GM18526 (cell line): ENCODE data around the gene RAP1GAP.

Source experiments
- POLR2A ChIP-seq: IDR thresholded peaks from 3 replicates; pipeline ENCODE4 v1.6.1; 2011; ENCODE audit not compliant: insufficient read length; ENCODE audit errors: extremely low read depth

Gene RAP1GAP

DNA sequence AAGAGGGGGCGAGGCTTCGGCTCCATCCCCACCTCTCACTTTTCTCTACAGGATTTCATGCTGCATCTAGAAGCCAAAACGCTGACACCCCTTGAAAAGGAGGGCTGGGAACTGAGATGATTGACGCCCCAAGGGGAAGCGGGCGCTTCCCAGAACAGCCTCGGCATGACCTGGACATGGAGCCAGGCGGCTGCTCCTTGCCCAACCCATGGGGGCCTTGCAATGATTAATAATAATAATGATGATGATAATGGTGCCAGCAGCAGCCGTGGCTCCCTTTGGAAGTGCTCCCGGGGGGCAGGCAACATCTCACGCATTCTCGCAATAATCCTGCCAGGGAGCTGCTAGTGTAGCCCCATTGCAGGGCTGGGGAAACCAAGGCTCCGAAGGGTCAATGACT is 78.2 kb downstream of the RAP1GAP start:
- no peak for TF ChIP-seq POLR2A

DNA sequence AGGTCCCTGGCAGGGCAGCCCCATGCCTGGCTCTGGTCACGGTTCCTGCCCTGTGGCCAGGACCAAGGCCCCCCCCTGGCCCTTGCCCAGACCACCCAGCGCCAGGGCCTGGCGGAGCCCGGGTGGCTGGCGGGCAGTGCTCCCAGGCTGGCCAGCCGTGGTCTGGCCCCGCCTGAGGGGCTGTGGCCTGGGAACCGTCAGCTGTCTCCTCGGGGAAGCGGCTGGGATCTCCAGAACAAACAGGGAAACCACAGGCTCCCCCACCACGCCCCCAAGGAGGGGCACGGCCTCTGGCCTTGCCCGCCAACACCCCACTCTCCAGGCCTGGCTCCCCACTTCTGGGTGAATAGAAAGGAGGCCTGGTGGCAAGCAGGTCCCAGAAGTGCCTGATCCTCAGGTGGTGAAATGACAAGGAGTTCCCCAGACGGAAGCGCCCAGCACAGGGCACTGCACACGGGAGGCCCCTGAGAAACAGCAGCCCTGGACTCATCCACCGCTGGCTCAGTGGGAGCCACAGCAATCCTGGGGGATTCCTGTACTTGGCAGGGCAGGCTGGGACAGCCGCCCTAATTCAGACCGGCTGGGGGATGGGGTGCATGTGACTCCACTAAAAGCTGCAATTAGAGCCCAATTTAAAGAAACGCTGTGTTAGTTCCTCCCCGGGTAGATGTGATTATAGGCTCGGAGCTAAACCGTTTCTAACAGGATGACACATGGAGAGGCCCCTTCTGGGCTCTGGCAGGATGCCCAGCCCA is 78.9 kb downstream of the RAP1GAP start:
- TF ChIP-seq POLR2A: no peak

DNA sequence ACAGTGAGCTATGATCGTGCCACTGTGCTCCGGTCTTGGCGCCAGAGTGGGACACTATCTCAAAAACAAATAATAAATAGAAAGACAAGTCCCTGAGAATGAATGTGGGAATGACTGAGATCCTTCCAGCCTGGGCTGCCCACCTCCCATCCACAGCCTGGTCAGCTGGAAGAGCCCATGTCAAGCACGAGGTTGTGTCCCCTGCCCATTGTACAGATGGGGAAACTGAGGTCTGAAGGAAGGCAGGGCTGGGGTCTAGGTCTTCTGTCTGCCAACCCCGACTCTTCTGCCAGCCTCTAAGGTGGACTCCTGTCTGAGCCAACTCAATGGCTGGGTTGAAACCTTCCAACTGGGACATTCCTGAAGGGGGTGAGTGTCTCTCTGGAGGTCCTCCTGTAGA is 79.5 kb downstream of the RAP1GAP start:
- no peak for TF ChIP-seq POLR2A

DNA sequence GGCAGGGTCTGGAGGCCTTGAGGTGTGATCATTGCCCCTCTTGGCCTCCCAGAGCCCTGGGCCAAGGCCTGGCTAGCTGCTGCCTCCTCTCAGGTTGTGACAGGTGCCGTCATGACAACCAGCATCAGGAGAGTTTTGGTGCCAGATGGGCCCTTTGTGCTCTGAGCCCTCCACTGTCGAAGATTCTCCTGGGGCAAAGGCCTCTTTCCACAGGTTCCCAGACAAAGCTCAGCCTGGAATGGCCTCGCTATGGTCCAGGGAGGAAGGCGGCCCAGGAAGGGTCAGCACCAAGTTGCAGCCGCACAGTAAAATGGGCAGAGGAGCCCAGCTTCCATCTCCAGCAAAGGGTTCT is 81.6 kb downstream of the RAP1GAP start:
- no peak for TF ChIP-seq POLR2A

DNA sequence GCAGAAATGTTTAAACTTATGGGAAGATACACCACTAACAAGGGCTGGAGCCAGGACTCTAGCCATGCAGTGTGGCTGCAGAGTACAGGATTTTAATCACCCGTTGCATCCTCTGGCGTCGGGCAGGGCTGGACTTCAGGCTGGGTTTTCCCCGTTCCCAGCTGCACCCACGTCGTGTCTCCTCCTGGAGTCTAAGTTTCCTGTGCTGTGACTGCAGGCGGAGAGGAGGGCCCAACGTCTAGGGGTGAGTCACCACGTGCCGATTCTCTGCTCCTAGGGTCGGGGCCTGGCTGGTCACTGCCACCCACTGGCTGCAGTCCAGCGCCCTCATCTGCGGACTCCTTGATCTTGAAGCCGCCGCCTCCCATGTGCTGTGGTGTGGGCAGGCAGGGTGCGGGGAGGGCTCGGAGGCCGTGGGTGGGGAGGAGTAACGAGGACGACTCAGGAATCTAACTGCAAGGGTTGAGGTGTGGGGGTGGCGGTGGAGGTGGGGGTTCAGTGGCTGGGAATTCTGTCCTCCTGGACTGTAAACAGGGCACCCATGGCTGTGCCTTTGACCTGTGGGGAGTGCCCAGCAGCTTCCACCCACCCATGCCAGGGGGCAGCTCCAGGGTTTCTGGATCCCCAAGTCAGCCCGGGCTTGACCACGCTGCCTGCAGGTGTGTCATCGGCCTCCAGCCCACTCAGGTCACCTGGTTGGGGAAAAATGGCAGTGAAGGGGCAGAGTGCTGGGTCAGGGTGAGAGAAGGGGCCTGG is 82.1 kb downstream of the RAP1GAP start:
- no peak for TF ChIP-seq POLR2A

DNA sequence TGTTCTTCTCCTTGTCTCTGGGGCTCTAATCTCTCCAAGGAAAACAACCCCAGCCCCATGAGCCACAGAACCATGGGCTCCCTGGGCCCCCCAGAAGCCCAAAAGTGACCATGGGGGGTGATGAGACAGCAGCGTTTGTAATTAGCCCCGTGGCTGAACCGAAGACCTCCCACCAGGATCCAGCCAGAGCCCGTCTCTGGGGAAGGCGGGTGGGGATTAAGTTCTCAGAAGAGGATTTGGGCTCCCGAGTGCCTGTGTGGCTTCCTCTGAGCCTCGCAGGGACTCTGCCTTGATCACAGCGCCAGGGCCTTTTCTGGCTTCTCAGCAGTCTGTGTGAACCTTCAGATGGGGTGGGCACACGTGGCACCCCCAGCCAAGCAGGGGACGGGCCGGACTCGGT is 82.9 kb downstream of the RAP1GAP start:
- TF ChIP-seq POLR2A: no peak

DNA sequence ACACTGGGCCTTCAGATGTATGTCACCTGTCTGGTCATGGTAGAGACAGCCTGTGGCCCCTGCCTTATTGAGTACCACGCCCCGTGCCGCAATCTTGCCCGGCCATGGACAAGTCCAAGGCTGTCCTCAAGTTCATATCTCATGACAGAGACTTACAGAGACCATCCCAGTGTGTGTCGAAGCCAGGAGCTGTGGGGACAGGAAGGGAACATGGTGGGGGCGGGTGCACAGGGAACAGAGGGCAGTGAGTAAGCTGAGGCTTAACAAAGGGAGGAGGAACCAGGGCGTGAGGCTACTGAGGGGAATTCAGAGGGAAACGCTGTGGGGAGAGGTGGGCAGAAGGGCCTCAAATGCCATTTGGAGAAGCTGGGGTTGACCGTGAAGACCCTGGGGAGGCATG is 84.1 kb downstream of the RAP1GAP start:
- no peak for TF ChIP-seq POLR2A

DNA sequence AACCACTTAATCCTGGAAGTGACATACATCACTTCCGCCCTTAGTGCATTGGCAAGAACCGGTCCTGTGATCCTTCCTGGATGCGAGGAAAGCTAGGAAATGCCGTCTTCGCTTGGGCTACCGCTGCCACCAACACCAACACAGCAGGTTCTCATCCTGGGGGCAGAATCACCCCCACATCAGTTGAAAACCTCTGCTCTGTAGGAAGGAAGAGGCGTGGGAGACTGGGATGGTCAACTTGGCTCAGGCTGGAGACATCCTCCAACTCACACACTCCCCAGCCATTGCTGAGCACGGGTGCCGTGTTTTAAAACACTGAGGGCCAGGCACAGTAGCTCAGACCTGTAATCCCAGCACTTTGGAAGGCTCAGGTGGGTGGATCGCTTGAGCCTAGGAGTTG is 85.1 kb downstream of the RAP1GAP start:
- TF ChIP-seq POLR2A: no peak

DNA sequence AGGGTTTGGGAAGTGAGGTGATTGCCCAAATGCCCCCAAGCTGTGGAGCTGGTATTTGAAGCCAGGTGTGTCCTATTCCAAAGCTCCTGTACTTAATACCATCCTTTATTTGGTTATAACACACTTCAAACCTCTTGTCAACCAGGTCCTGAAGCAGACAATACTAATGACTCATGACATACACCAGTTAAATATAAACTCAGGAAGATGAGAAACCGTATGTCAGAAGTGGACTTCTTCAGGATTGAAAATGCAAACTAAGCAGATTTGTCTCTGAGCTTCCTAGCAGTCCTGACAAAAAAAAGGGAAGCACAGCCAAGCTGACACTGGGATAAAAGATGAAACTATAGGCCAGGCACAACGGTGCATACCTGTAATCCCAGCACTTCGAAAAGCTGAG is 89.4 kb downstream of the RAP1GAP start:
- TF ChIP-seq POLR2A: no peak

DNA sequence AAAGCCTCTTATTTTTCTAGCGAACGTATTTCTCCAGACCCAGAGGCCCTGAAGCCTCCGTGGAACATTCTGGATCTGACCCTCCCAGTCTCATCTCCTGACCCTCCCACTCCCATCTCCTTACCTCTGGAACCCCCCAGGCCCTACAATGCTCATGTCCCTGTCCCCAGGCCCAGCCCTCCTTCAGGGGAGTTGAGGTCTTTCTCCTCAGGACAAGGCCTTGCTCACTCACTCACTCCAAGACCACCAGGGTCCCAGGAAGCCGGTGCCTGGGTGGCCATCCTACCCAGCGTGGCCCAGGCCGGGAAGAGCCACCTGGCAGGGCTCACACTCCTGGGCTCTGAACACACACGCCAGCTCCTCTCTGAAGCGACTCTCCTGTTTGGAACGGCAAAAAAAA is 91.2 kb downstream of the RAP1GAP start:
- TF ChIP-seq POLR2A: no peak

DNA sequence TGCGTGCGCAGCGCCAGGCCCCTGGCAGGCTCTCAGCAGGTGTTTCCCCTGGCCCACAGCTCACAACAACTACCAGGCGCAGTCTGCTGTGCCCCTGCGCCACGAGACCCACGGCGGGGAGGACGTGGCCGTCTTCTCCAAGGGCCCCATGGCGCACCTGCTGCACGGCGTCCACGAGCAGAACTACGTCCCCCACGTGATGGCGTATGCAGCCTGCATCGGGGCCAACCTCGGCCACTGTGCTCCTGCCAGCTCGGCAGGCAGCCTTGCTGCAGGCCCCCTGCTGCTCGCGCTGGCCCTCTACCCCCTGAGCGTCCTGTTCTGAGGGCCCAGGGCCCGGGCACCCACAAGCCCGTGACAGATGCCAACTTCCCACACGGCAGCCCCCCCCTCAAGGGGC is 91.8 kb downstream of the RAP1GAP start:
- TF ChIP-seq POLR2A: no peak

DNA sequence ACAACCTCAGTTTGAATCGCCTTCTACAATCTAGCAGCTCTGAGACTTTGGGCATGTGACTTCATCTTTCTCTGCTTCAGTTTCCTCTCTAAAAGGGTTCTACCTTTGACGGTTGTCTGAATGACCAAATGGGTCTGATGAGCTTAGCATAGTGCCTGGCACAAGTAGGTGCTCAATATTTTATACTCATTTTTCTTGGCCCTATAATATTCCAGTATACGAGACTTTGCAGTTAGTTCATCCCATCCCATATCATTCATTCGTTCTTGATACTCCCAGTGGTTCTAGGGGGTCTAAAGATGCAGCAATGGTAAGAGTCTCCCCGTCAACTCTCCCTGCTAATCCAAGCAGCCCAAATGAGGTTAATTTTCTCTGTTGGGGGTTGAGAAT is 92.4 kb downstream of the RAP1GAP start:
- TF ChIP-seq POLR2A: no peak

DNA sequence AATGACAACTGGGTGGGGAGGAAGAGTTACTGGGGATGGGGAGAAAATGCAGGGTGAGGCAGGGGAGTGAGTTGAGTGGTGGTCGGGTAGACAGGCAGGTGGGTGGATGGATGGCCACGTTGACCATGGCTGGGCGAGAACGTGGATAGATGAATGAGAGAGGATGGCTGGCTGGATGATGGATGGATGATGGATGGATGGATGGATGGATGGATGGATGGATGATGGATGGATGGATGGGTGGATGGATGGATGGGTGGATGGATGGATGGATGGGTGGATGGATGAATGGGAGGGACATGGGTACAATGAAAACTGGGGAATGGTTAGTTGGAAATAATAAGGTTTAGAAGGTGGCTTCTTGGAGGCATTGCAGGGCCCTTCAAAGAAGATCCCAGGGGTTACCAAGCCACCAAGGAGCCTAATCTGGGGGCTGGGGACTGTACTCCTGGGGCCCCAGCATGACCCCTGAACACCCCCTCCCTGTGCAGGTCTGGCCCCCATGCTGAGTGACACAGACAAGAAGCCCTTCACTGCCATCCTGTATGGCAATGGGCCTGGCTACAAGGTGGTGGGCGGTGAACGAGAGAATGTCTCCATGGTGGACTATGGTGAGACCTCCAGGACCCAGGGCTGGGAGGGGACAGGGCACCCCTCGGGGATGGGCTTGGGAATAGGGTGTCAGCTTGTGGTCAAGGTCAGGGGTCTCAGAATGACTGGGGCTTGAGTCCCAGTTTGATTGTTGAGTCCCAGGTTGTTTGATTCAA is 92.9 kb downstream of the RAP1GAP start:
- no peak for TF ChIP-seq POLR2A

DNA sequence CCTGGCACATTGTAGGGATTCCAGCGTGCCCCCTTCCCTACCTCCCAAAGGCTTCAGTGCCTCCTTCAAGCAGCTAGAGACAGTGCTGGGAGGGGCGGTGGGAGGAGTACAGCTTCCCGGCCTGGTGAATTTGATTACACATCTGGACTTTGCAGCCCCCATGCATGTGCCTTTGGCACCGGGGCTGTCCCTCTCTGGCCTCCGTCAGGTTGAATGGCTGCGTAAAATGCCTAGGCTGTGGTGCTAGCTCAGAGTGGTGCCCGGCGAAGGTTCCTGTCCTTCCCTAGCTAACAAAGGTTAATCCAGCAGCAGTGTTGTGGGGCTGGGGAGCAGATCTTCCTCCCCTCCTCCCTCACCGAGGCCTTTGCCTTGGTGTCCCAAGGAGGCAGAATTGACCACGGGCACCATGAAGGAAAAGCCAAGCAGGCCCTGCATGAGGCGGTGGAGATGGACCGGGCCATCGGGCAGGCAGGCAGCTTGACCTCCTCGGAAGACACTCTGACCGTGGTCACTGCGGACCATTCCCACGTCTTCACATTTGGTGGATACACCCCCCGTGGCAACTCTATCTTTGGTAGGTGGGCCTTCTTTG is 93.7 kb downstream of the RAP1GAP start:
- TF ChIP-seq POLR2A: no peak

DNA sequence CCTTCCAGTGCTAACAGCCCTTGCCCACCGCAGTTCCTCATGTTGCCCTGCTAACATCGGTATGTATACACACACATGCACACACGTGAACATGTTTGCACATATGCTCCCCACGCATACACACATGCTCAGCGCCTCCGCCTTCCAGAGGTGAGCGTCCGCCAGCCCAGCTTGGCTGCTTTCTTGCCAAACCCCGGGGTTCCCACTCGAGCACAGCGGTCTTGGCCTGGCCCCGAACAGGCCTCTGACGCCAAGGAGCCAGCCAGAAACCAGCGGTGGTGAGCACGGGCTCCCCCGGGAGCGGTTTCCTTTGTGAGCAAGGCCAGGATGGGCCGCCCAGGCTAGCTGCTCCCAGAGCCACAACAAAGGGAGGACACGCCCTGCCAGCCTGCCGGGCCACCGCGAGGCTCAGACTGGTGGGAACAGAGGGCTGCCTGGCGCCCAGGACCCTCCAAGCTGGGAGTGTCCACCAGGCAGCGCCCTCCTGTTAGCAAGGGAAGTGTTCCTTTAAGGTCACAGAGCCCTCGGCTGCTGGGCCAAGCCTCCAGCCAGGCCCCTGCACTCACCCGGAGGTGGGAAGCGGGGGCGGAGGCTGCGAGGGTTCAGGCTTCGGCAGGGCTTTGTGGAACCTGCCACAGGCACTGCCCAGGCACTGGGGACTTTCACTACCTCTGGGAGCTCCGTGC is 94.5 kb downstream of the RAP1GAP start:
- TF ChIP-seq POLR2A: no peak
